Effector memory CD4-positive, alpha-beta T cell (primary cell): ENCODE results near the gene LDLRAD4.
"Not testable (repeated sequence)": the region's sequence is repeated elsewhere in the genome, so short reads cannot be mapped to it uniquely, and the experiment has no call there.

ENCODE experiments used
- DNase-seq, 3 donors: peaks; one replicate each; pipeline ENCODE4 v3.0.0-alpha.2; 2020
- H3K27ac ChIP-seq: 2 replicates; pipeline ENCODE4 v1.7.0; 2013; ENCODE audit warnings: mild to moderate bottlenecking, low read length, moderate library complexity; ENCODE audit not compliant: insufficient read depth, poor library complexity, severe bottlenecking
- H3K27me3 ChIP-seq: replicated peaks from 2 replicates; pipeline ENCODE4 v1.7.0; 2013; ENCODE audit warnings: mild to moderate bottlenecking, low read length; ENCODE audit not compliant: insufficient read depth, control insufficient read depth, poor library complexity, severe bottlenecking
- H3K36me3 ChIP-seq: 2 replicates; pipeline ENCODE4 v1.7.0; 2013; ENCODE audit warnings: mild to moderate bottlenecking, low read length, moderate library complexity; ENCODE audit not compliant: control insufficient read depth, insufficient read depth
- H3K4me1 ChIP-seq: 2 replicates; pipeline ENCODE4 v1.7.0; 2013; ENCODE audit warnings: low read length, mild to moderate bottlenecking; ENCODE audit not compliant: control insufficient read depth, insufficient read depth, poor library complexity, severe bottlenecking
- H3K4me3 ChIP-seq: 2 replicates; pipeline ENCODE4 v1.7.0; 2013; ENCODE audit warnings: low read length, low read depth, mild to moderate bottlenecking; ENCODE audit not compliant: insufficient read depth, poor library complexity, severe bottlenecking
- H3K9me3 ChIP-seq: 2 replicates; pipeline ENCODE4 v1.7.0; 2013; ENCODE audit warnings: mild to moderate bottlenecking, low read length, moderate library complexity; ENCODE audit not compliant: control insufficient read depth

Gene LDLRAD4

DNA sequence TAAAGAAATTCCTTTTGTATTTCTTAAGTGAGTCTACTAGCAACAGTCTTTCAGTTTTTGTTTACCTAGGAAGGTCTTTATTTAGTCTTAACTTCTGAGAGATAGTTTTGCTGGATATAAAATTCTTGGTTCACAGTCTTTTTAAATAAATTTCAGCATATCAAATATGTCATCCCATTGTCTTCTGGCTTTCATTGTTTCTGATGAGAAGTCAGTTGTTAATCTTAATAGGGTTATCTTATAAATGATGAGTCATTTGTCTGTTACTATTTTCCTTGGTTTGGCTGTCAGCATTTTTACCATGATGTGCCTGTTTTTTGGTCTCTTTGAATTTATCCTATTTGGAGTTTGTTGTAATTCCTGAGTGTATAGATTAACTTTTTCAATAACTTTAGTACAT is 378.5 kb downstream of the LDLRAD4 start:
- H3K4me3 ChIP-seq, result no peak overlapping the region
- peaks cover 6% of the 10 kb centered on the region for H3K9me3 ChIP-seq
- H3K27me3 ChIP-seq, result no peaks in the 10 kb centered on the region
- no peaks in the 10 kb centered on the region for H3K36me3 ChIP-seq
- H3K27ac ChIP-seq, result no peak overlapping the region
- no peaks in the 10 kb centered on the region for H3K4me1 ChIP-seq
- no peak for DNase-seq

DNA sequence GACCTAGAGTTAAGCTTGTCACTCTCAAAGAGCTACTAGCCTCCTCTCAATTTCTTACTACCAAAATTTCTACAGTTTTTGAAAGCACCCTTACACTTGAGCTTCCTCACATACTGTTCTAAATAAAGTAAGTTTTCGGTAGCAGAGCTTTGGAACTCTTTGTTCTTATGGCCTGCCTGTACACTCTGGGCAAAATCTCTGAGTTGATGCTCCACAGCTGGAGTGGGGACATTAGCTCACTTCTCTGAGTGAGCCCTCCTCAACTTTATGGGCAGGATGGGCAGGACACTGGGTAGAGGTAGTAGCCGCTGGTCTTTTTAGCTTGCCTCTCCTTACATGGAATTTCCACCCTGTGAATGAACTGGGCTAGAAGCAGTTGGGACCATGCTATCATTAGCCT is 380.0 kb downstream of the LDLRAD4 start:
- Histone ChIP-seq H3K9me3 (peaks cover 6% of the 10 kb centered on the region), H3K27me3 (no peaks in the 10 kb centered on the region), H3K4me1 (no peaks in the 10 kb centered on the region), H3K36me3 (no peaks in the 10 kb centered on the region), H3K4me3 (no peak overlapping the region), H3K27ac (no peak overlapping the region)
- no peak for DNase-seq

DNA sequence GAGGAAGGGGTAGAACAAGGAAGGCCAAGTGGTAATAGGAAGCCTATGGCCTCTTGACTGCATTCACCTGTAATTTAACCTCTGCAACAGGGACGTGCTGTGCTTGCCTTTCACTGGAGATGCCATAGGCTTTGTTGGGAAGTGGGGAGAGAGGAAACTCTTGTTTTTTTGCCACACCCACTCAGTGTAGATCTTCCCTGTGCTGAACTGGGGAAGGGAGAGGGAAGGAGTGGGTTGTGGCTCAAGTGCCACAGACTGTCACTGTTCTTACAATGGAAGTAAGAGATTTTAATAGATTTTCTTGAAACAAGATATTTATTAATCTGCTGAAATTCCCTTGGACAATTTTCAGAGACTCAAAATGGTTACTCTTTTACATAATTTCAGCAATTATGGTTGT is 380.5 kb downstream of the LDLRAD4 start:
- H3K4me1 ChIP-seq, result no peaks in the 10 kb centered on the region
- H3K9me3 ChIP-seq, result peaks cover 6% of the 10 kb centered on the region
- H3K27me3 ChIP-seq, result no peaks in the 10 kb centered on the region
- no peak overlapping the region for H3K4me3 ChIP-seq
- no peak overlapping the region for H3K27ac ChIP-seq
- no peak for DNase-seq
- no peaks in the 10 kb centered on the region for H3K36me3 ChIP-seq

DNA sequence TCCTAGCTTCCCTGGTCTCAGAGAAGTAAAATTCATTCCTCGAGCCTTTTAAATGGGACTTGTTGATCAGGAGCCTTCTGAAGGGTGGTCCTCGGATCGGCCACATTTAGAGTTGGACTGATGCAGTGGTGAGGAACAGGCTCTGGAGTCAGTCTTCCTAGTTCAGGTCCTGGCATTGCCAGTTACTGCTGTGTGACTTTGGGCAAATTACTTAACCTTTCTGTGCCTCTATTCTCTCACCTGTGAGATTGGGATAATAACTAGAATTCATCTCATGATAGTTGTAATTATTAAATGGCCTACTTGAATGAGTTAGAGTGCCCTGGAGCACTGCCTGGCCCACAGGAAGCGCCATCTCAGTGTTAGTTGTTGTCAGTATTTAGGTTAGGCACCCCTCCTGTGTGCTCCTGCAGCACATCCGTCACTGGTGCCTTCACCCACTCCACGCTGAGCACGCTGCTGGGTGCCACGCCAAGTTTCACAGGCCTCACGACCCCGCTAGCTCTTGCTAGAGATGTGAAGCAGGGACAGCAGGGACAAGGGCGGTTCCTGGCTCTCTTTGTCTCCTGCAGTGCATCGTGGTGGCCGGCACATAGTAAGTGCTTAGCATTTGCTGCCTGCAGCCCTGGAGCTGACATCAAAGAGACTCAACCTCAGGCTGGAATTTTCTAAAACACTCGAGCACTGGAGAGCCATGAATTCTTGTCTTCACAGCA is 384.9 kb downstream of the LDLRAD4 start:
- Histone ChIP-seq H3K27me3 (no peaks in the 10 kb centered on the region), H3K36me3 (no peaks in the 10 kb centered on the region), H3K27ac (no peak overlapping the region), H3K9me3 (no peaks in the 10 kb centered on the region), H3K4me1 (no peaks in the 10 kb centered on the region), H3K4me3 (no peak overlapping the region)
- no peak for DNase-seq

DNA sequence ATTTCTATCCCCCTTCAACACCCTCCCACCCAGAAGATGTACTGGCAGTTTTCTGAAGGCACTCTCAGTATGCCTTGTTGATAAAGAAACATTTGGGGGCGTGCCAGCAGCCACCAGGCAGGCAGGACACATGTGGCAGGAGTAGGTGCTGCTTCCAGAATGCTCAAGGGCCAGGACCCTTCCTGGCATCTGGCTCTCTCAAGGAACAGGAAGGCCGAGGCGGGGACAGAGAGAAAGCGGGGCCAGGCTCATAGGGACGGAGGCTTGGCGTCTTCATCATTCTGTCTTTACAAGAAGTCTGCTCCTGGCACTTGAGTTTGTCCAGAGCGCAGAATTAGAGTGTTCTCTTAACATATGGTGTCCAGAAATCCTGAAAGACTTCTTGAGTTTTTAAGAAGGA is 386.2 kb downstream of the LDLRAD4 start:
- Histone ChIP-seq H3K4me1 (no peaks in the 10 kb centered on the region), H3K27me3 (no peaks in the 10 kb centered on the region), H3K27ac (no peak overlapping the region), H3K9me3 (no peaks in the 10 kb centered on the region), H3K4me3 (no peak overlapping the region), H3K36me3 (no peaks in the 10 kb centered on the region)
- no peak for DNase-seq

DNA sequence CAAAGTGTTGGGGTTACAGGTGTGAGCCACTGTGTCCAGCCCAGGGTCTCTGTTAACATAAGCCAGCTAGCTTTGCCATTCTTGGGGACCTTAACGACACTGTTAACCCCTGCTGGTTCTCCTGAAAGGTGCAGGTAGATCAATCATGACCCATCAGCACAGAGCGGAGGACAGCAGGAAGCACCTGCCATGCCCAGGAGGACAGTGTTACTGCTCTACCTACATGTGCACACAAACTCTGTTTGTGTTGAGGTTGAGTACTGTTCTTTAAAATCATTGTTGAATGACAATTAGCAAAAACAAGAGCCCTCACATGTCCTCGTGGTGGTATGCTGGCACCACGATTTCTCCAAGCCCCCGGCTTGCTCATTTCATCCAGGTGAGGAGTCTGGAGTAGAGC is 386.9 kb downstream of the LDLRAD4 start:
- no peaks in the 10 kb centered on the region for H3K9me3 ChIP-seq
- no peak overlapping the region for H3K27ac ChIP-seq
- no peak overlapping the region for H3K4me3 ChIP-seq
- DNase-seq, result no peak
- H3K36me3 ChIP-seq, result no peaks in the 10 kb centered on the region
- no peaks in the 10 kb centered on the region for H3K4me1 ChIP-seq
- H3K27me3 ChIP-seq, result no peaks in the 10 kb centered on the region

DNA sequence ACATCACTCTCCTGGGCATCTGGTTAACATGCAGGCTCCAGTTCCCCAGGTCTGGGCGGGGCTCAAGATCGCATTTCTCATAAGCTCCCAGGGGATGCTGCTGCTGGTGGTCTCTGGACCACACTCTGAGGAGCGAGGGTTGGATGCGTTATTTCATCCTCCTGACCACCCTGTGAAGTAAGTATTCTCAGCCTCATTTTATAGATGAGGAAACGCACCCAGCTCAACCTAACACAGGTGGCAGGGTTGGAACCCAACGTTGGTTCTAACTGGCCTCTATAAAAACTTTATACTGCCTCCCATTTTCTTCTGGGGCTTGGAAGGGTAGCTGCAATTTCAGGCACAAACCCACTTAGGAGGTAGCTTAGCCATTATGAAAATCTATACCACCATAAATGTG is 387.3 kb downstream of the LDLRAD4 start:
- no peaks in the 10 kb centered on the region for H3K9me3 ChIP-seq
- no peaks in the 10 kb centered on the region for H3K4me1 ChIP-seq
- no peaks in the 10 kb centered on the region for H3K36me3 ChIP-seq
- H3K27ac ChIP-seq, result no peak overlapping the region
- H3K4me3 ChIP-seq, result no peak overlapping the region
- no peak for DNase-seq
- no peaks in the 10 kb centered on the region for H3K27me3 ChIP-seq

DNA sequence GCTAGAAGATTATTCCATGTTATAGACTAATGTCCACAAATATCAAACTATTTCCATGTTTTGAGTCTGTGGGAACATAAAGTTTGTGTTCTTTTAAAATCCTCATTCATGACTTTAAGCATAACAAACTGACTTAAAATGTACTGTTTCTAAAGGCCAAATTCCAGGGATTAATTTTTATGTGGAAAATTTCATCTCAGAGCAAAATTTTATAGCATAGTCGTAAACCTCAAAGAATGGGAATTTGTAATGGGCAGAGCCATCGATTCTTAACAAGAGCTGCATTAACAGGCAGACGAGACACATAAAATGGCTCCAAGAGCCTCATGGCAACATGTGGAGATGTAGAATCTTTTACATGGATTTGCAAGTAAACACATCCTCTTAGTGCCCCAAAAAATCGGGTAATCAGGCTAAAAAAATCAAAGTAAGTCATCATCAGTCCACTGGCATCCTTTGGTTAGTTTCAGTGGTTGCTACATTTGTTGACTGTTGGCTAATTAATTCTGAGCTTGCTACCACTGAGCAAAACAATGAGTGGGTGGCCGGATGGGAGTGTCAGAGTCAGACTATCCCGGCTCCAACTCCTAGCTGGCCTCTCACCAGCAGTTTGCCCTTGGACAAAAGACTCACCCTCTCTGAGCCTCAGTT is 388.2 kb downstream of the LDLRAD4 start:
- Histone ChIP-seq H3K4me1 (peaks cover 6% of the 10 kb centered on the region), H3K36me3 (no peaks in the 10 kb centered on the region), H3K4me3 (no peak overlapping the region), H3K27me3 (no peaks in the 10 kb centered on the region), H3K9me3 (no peaks in the 10 kb centered on the region), H3K27ac (no peak overlapping the region)
- no peak for DNase-seq

DNA sequence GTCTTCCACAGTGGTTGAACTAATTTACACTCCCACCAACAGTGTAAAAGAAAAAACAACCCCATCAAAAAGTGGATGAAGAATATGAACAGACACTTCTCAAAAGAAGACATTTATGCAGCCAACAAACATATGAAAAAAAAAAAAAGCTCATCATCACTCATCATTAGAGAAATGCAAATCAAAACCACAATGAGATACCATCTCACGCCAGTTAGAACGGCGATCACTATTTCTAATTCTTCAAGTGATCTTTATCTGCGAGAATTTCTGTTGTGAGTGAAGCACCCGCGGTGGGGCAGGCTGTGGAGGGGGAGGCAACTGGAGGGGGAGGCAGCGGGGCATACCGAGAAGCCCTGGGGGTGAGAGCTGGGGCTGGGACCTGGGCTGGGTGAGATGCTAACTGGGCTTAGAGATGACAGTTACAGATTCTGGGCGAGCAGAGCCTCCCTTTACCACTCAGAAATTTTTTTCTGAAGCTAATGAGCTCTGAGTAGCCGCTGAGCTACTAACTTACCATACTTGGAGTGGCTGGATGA is 389.5 kb downstream of the LDLRAD4 start:
- H3K9me3 ChIP-seq, H3K27me3 ChIP-seq, H3K36me3 ChIP-seq, H3K27ac ChIP-seq, H3K4me3 ChIP-seq: not testable (repeated sequence)
- DNase-seq, result peak in 2 of 3 donors; percentile 20 to 34
- peaks cover 18% of the 10 kb centered on the region for H3K4me1 ChIP-seq

DNA sequence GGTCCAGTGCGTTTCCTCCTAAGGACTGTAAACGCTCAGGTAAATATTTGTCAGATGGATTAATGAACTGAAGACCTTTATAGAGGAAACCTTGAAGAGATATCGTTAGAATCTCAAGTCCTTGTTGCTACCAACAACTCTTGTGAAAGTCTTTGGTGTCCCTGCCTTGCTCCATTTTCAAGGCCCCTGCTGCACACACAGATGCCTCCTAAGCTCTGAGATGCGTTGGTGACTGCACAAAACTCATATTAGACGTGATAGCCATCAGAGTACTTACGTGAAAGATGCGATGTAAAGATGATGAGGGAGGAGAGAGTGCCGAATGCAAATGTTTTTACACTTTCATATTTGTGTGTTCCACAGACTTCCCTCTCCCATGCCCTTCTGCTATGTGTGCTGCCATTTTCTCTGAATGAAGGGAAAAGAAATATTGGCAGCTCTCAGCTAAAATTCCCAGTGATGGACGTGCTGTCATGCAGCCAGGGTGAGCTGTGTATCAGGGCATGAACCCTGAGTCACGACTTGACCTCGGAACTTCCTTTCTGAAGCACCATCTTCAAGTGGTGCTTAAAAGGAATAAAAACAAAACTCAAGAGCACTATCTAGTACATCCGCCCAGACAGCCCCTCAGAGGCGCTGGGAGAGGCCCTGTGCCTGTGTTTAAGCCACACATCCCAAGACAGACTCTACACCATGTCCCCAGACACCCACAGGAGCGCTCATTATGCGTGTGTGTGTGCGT is 390.4 kb downstream of the LDLRAD4 start:
- H3K27ac ChIP-seq, result no peak overlapping the region
- H3K9me3 ChIP-seq, result no peaks in the 10 kb centered on the region
- H3K36me3 ChIP-seq, result no peaks in the 10 kb centered on the region
- peak in 1 of 3 donors; percentile 29 for DNase-seq
- peaks cover 26% of the 10 kb centered on the region for H3K4me1 ChIP-seq
- H3K27me3 ChIP-seq, result no peaks in the 10 kb centered on the region
- no peak overlapping the region for H3K4me3 ChIP-seq
